ENCODE data around the gene SLC19A1.

The SLC19A1 gene

GRCh38 chr21:45572783-45573451 is 30.7 kb upstream of the SLC19A1 start:
- no peak overlapping the region for H3K9ac ChIP-seq (ENCODE audit: low read depth, low read length)
- H3K27me3 ChIP-seq (ENCODE audit: insufficient read depth, low read length, poor library complexity): no peaks in the 10 kb centered on the region
- no peaks in the 10 kb centered on the region for H3K79me2 ChIP-seq (ENCODE audit: insufficient read depth, low read length)
- no peak overlapping the region for H2AFZ ChIP-seq (ENCODE audit: low read depth, low read length)
- H3K9me3 ChIP-seq (ENCODE audit: insufficient read depth, low read length, severe bottlenecking): no peaks in the 10 kb centered on the region
- no peak for ATAC-seq (ENCODE audit: insufficient read depth, low read depth)
- H3K4me1 ChIP-seq (ENCODE audit: insufficient read depth, low read length): no peaks in the 10 kb centered on the region
- H3K4me2 ChIP-seq (ENCODE audit: insufficient read depth, low read length): no peak overlapping the region
- DNase-seq: no peak
- no peaks in the 10 kb centered on the region for H4K20me1 ChIP-seq (ENCODE audit: insufficient read depth, low read length)
- no peak overlapping the region for H3K4me3 ChIP-seq (ENCODE audit: low read depth in 1 of 2, low read length in 2 of 2)
- TF ChIP-seq CTCF (IDR thresholded peaks at IDR 0.05; ENCODE audit: borderline replicate concordance, extremely low read depth, low read length, poor library complexity, severe bottlenecking): no peak
- TF ChIP-seq EZH2 (IDR thresholded peaks at IDR 0.05; ENCODE audit: borderline replicate concordance, low read depth, low read length, severe bottlenecking): no peak
- no peaks in the 10 kb centered on the region for H3K36me3 ChIP-seq (ENCODE audit: insufficient read depth, low read length)
- H3K27ac ChIP-seq (ENCODE audit: low read length): no peak overlapping the region

GRCh38 chr21:45572231-45572630 is 30.0 kb upstream of the SLC19A1 start:
- H3K27me3 ChIP-seq (ENCODE audit: insufficient read depth, low read length, poor library complexity): peaks cover 3% of the 10 kb centered on the region
- TF ChIP-seq EZH2 (IDR thresholded peaks at IDR 0.05; ENCODE audit: borderline replicate concordance, low read depth, low read length, severe bottlenecking) (no peak), CTCF (IDR thresholded peaks at IDR 0.05; ENCODE audit: borderline replicate concordance, extremely low read depth, low read length, poor library complexity, severe bottlenecking) (no peak)
- H4K20me1 ChIP-seq (ENCODE audit: insufficient read depth, low read length): no peaks in the 10 kb centered on the region
- no peaks in the 10 kb centered on the region for H3K9me3 ChIP-seq (ENCODE audit: insufficient read depth, low read length, severe bottlenecking)
- no peak for ATAC-seq (ENCODE audit: insufficient read depth, low read depth)
- H2AFZ ChIP-seq (ENCODE audit: low read depth, low read length): no peak overlapping the region
- DNase-seq: no peak
- H3K4me3 ChIP-seq (ENCODE audit: low read depth in 1 of 2, low read length in 2 of 2): no peak overlapping the region
- H3K4me1 ChIP-seq (ENCODE audit: insufficient read depth, low read length): no peaks in the 10 kb centered on the region
- H3K79me2 ChIP-seq (ENCODE audit: insufficient read depth, low read length): no peaks in the 10 kb centered on the region
- no peak overlapping the region for H3K9ac ChIP-seq (ENCODE audit: low read depth, low read length)
- H3K4me2 ChIP-seq (ENCODE audit: insufficient read depth, low read length): no peak overlapping the region
- no peak overlapping the region for H3K27ac ChIP-seq (ENCODE audit: low read length)
- H3K36me3 ChIP-seq (ENCODE audit: insufficient read depth, low read length): no peaks in the 10 kb centered on the region

DNA sequence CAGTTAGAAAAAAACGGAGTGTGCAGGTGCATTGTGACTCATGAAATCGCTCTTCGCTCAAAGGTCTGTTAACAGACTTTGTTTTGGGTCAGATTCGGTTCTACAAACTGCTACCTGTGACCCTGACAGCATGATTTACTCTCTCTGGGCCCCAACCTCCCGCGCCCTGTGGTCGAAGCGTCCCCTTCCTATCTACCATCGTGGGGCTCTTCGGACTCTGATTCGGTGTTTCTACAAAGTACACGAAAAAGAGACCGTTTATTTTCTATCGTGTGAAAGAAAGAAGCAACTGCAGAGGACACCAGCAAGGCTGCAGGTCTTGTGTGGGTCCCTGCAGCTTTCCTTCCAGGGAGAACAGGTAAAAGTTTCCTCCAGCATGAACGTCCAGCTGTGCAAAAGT is 29.4 kb upstream of the SLC19A1 start:
- H4K20me1 ChIP-seq (ENCODE audit: insufficient read depth, low read length): no peaks in the 10 kb centered on the region
- no peaks in the 10 kb centered on the region for H3K79me2 ChIP-seq (ENCODE audit: insufficient read depth, low read length)
- peaks cover 7% of the 10 kb centered on the region for H3K27me3 ChIP-seq (ENCODE audit: insufficient read depth, low read length, poor library complexity)
- ATAC-seq (ENCODE audit: insufficient read depth, low read depth) (no peak), DNase-seq (no peak)
- no peak overlapping the region for H3K4me2 ChIP-seq (ENCODE audit: insufficient read depth, low read length)
- H2AFZ ChIP-seq (ENCODE audit: low read depth, low read length): no peak overlapping the region
- no peak overlapping the region for H3K9ac ChIP-seq (ENCODE audit: low read depth, low read length)
- no peak overlapping the region for H3K4me3 ChIP-seq (ENCODE audit: low read depth in 1 of 2, low read length in 2 of 2)
- H3K27ac ChIP-seq (ENCODE audit: low read length): no peak overlapping the region
- TF ChIP-seq EZH2 (IDR thresholded peaks at IDR 0.05; ENCODE audit: borderline replicate concordance, low read depth, low read length, severe bottlenecking) (no peak), CTCF (IDR thresholded peaks at IDR 0.05; ENCODE audit: borderline replicate concordance, extremely low read depth, low read length, poor library complexity, severe bottlenecking) (no peak)
- no peaks in the 10 kb centered on the region for H3K9me3 ChIP-seq (ENCODE audit: insufficient read depth, low read length, severe bottlenecking)
- no peaks in the 10 kb centered on the region for H3K4me1 ChIP-seq (ENCODE audit: insufficient read depth, low read length)
- H3K36me3 ChIP-seq (ENCODE audit: insufficient read depth, low read length): no peaks in the 10 kb centered on the region
